Neural cell (in vitro differentiated cells): ENCODE data around the gene TDRD10. TPM values are rescaled to one million over a fixed set of nuclear protein-coding genes. Genes with fewer than 3 reads are reported as not detected.

Experiments used
- H2AFZ ChIP-seq: fragments of 200-600, 300-800 bp; sonication (generic), shearing (Covaris generic); 2 replicates; pipeline ENCODE4 v1.6.0; 2014; ENCODE audit warnings: low read depth, mild to moderate bottlenecking, antibody characterized with exemption, low read length, moderate library complexity
- H3F3A ChIP-seq: fragments of 200-600 bp; shearing (Covaris generic); 2 replicates; pipeline ENCODE4 v1.6.1; 2016; ENCODE audit warnings: mild to moderate bottlenecking, moderate library complexity, mixed read lengths, antibody characterized with exemption, low read length; ENCODE audit not compliant: insufficient read depth, poor library complexity, severe bottlenecking
- H3K27ac ChIP-seq: fragments of 200-600, 300-800 bp; sonication (generic), shearing (Covaris generic); 2 replicates; pipeline ENCODE4 v1.5.1; 2014; ENCODE audit warnings: mild to moderate bottlenecking, low read length, moderate library complexity
- H3K27me3 ChIP-seq: fragments of 300-800, 200-600 bp; sonication (generic), shearing (Covaris generic); 2 replicates; pipeline ENCODE4 v1.6.0; 2014; ENCODE audit warnings: mild to moderate bottlenecking, low read depth, low read length, moderate library complexity; ENCODE audit not compliant: insufficient read depth
- H3K36me3 ChIP-seq: fragments of 300-800, 200-600 bp; sonication (generic), shearing (Covaris generic); 2 replicates; pipeline ENCODE4 v1.5.1; 2014; ENCODE audit warnings: mild to moderate bottlenecking, antibody characterized with exemption, low read length, moderate library complexity; ENCODE audit not compliant: insufficient read depth
- H3K4me2 ChIP-seq: fragments of 300-800, 200-600 bp; sonication (generic), shearing (Covaris generic); 2 replicates; pipeline ENCODE4 v1.6.0; 2014; ENCODE audit warnings: mild to moderate bottlenecking, low read length
- H3K4me3 ChIP-seq: fragments of 300-800, 200-600 bp; sonication (generic), shearing (Covaris generic); 2 replicates; pipeline ENCODE4 v1.5.1; 2014; ENCODE audit warnings: mild to moderate bottlenecking, low read length, moderate library complexity
- H3K79me2 ChIP-seq: fragments of 200-600 bp; shearing (Covaris generic); replicated peaks from 2 replicates; pipeline ENCODE4 v1.6.0; 2014; ENCODE audit warnings: mild to moderate bottlenecking, low read length, moderate library complexity; ENCODE audit not compliant: insufficient read depth
- H3K9ac ChIP-seq: fragments of 300-800, 200-600 bp; sonication (generic), shearing (Covaris generic); 2 replicates; pipeline ENCODE4 v1.6.1; 2016; ENCODE audit warnings: mild to moderate bottlenecking, low read length, mixed read lengths
- H3K9me2 ChIP-seq: fragments of 200-600 bp; shearing (Covaris generic); 2 replicates; pipeline ENCODE4 v1.6.1; 2016; ENCODE audit warnings: mild to moderate bottlenecking, low read length, mixed read lengths; ENCODE audit not compliant: insufficient read depth
- H3K9me3 ChIP-seq: fragments of 200-600, 300-800 bp; sonication (generic), shearing (Covaris generic); 2 replicates; pipeline ENCODE4 v1.6.1; 2016; ENCODE audit warnings: mild to moderate bottlenecking, mixed run types, low read length, moderate library complexity, mixed read lengths
- H4K20me1 ChIP-seq: fragments of 200-600 bp; shearing (Covaris generic); 2 replicates; pipeline ENCODE4 v1.6.1; 2016; ENCODE audit warnings: mild to moderate bottlenecking, mixed run types; ENCODE audit not compliant: insufficient read depth
- EP300 ChIP-seq: fragments of 450-650 bp; conservative IDR thresholded peaks from 2 replicates; pipeline ENCODE4 v1.6.1; 2014; ENCODE audit warnings: antibody characterized with exemption, mild to moderate bottlenecking, moderate library complexity; ENCODE audit not compliant: poor library complexity, severe bottlenecking
- EZH2 ChIP-seq: fragments of 200-600, 300-800 bp; shearing (Covaris generic), sonication (generic); IDR thresholded peaks from 2 replicates; pipeline ENCODE4 v1.6.1; 2014; ENCODE audit warnings: antibody characterized with exemption, low read length, borderline replicate concordance, mild to moderate bottlenecking; ENCODE audit not compliant: insufficient read depth, poor library complexity, severe bottlenecking
- MXI1 ChIP-seq: fragments of 450-650 bp; conservative IDR thresholded peaks from 2 replicates; pipeline ENCODE4 v1.6.1; 2014; ENCODE audit warnings: antibody characterized with exemption, mild to moderate bottlenecking; ENCODE audit not compliant: poor library complexity, severe bottlenecking
- POLR2AphosphoS5 ChIP-seq: IDR thresholded peaks from 2 replicates; pipeline ENCODE4 v1.6.1; 2012
- RAD21 ChIP-seq: fragments of 450-650 bp; conservative IDR thresholded peaks from 2 replicates; pipeline ENCODE4 v1.6.1; 2014; ENCODE audit warnings: antibody characterized with exemption, mild to moderate bottlenecking, moderate library complexity
- SMC3 ChIP-seq: fragments of 450-650 bp; conservative IDR thresholded peaks from 2 replicates; pipeline ENCODE4 v1.6.1; 2014; ENCODE audit warnings: antibody characterized with exemption, mild to moderate bottlenecking, moderate library complexity; ENCODE audit not compliant: poor library complexity
- TAF1 ChIP-seq: IDR thresholded peaks from 2 replicates; pipeline ENCODE4 v1.6.1; 2012; ENCODE audit warnings: low read depth
- polyA plus RNA-seq: library from polyadenylated mRNA; depleted of rRNA; stranded (reverse); fragments of >200 nt; gene quantifications from 2 replicates; pipeline ENCODE4 v1.2.3, GENCODE V29; 2014
- TF ChIP-seq, protein P1 (sequence below): IDR thresholded peaks from 2 replicates; pipeline ENCODE4 v1.6.1; 2012; ENCODE audit warnings: borderline replicate concordance
- TF ChIP-seq, protein P2 (sequence below): fragments of 450-650 bp; IDR thresholded peaks from 2 replicates; pipeline ENCODE4 v1.5.1; 2014; ENCODE audit warnings: antibody characterized with exemption, mild to moderate bottlenecking, moderate library complexity; ENCODE audit not compliant: poor library complexity, severe bottlenecking

The TDRD10 gene
- polyA plus RNA-seq, 1 donor from 2014 or later, result not detected

DNA sequence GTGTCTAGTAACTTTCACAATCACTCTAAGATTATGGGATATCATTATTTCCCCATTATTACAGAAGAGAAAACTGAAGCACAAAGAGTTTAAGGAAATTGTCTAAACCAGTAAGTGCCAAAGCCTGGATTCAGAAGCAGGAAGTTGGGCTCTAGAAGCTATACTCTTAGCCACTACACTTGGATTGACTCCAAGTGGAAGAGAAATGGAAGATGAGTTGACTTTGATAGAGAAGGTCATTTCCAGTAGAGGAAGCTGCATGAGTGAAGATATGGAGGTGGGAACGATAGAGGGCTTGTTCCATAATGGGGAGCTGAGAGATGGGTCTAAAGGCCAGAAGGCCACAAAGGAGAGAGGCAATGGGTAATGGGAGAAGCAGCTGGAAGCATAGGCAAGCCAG, 11.7 kb upstream of the TDRD10 start:
- Histone ChIP-seq H4K20me1 (no peaks in the 10 kb centered on the region), H3K4me2 (no peak overlapping the region), H3F3A (no peaks in the 10 kb centered on the region), H3K27me3 (no peaks in the 10 kb centered on the region), H3K9ac (no peak overlapping the region), H3K27ac (no peak overlapping the region), H3K79me2 (no peaks in the 10 kb centered on the region), H3K36me3 (no peaks in the 10 kb centered on the region), H2AFZ (no peak overlapping the region), H3K9me2 (no peaks in the 10 kb centered on the region), H3K9me3 (no peaks in the 10 kb centered on the region), H3K4me3 (no peak overlapping the region)
- TF ChIP-seq, protein P1, sequence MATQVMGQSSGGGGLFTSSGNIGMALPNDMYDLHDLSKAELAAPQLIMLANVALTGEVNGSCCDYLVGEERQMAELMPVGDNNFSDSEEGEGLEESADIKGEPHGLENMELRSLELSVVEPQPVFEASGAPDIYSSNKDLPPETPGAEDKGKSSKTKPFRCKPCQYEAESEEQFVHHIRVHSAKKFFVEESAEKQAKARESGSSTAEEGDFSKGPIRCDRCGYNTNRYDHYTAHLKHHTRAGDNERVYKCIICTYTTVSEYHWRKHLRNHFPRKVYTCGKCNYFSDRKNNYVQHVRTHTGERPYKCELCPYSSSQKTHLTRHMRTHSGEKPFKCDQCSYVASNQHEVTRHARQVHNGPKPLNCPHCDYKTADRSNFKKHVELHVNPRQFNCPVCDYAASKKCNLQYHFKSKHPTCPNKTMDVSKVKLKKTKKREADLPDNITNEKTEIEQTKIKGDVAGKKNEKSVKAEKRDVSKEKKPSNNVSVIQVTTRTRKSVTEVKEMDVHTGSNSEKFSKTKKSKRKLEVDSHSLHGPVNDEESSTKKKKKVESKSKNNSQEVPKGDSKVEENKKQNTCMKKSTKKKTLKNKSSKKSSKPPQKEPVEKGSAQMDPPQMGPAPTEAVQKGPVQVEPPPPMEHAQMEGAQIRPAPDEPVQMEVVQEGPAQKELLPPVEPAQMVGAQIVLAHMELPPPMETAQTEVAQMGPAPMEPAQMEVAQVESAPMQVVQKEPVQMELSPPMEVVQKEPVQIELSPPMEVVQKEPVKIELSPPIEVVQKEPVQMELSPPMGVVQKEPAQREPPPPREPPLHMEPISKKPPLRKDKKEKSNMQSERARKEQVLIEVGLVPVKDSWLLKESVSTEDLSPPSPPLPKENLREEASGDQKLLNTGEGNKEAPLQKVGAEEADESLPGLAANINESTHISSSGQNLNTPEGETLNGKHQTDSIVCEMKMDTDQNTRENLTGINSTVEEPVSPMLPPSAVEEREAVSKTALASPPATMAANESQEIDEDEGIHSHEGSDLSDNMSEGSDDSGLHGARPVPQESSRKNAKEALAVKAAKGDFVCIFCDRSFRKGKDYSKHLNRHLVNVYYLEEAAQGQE, result no peak
- TF ChIP-seq EP300, result no peak
- no peak for TF ChIP-seq MXI1
- no peak for TF ChIP-seq EZH2
- TF ChIP-seq POLR2AphosphoS5, result no peak
- no peak for TF ChIP-seq TAF1
- no peak for TF ChIP-seq SMC3
- TF ChIP-seq, protein P2, sequence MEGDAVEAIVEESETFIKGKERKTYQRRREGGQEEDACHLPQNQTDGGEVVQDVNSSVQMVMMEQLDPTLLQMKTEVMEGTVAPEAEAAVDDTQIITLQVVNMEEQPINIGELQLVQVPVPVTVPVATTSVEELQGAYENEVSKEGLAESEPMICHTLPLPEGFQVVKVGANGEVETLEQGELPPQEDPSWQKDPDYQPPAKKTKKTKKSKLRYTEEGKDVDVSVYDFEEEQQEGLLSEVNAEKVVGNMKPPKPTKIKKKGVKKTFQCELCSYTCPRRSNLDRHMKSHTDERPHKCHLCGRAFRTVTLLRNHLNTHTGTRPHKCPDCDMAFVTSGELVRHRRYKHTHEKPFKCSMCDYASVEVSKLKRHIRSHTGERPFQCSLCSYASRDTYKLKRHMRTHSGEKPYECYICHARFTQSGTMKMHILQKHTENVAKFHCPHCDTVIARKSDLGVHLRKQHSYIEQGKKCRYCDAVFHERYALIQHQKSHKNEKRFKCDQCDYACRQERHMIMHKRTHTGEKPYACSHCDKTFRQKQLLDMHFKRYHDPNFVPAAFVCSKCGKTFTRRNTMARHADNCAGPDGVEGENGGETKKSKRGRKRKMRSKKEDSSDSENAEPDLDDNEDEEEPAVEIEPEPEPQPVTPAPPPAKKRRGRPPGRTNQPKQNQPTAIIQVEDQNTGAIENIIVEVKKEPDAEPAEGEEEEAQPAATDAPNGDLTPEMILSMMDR, result no peak
- no peak for TF ChIP-seq RAD21

GRCh38 chr1:154492115-154492514, 9.9 kb upstream of the TDRD10 start:
- Histone ChIP-seq H4K20me1 (no peaks in the 10 kb centered on the region), H3K79me2 (no peaks in the 10 kb centered on the region), H3K4me3 (no peak overlapping the region), H3K9me3 (no peaks in the 10 kb centered on the region), H3K36me3 (no peaks in the 10 kb centered on the region), H3K9me2 (no peaks in the 10 kb centered on the region), H2AFZ (no peak overlapping the region), H3K27ac (no peak overlapping the region), H3K9ac (no peak overlapping the region), H3K4me2 (no peak overlapping the region), H3K27me3 (no peaks in the 10 kb centered on the region), H3F3A (no peaks in the 10 kb centered on the region)
- no peak for TF ChIP-seq SMC3

DNA sequence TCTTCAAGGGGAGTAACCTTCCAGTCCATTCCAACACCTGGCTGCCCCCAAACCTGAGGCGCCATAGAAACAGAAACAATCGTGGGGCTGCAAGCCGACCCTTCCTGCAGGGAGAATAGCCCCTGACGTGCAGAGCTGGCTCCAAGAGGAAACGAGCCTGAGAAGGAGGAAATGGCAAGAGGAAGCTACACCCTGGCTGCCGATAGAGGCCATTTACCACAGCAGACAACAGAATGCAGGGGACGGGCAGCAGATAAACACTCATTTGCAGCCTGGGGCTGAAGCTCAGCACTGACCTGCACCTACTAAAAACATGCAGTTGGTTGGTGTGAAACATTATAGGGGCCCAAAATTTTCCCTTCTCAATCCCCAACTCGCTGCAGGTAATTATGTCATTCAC, 8.7 kb upstream of the TDRD10 start:
- no peak overlapping the region for H2AFZ ChIP-seq
- H4K20me1 ChIP-seq, result no peaks in the 10 kb centered on the region
- no peak for TF ChIP-seq EP300
- H3F3A ChIP-seq, result no peaks in the 10 kb centered on the region
- H3K9me3 ChIP-seq, result no peaks in the 10 kb centered on the region
- no peaks in the 10 kb centered on the region for H3K79me2 ChIP-seq
- no peak overlapping the region for H3K9ac ChIP-seq
- no peaks in the 10 kb centered on the region for H3K27me3 ChIP-seq
- no peaks in the 10 kb centered on the region for H3K9me2 ChIP-seq
- no peak overlapping the region for H3K27ac ChIP-seq
- no peak overlapping the region for H3K4me2 ChIP-seq
- no peaks in the 10 kb centered on the region for H3K36me3 ChIP-seq
- no peak overlapping the region for H3K4me3 ChIP-seq
